HCT116 (cell line): ENCODE results near the gene MAP3K10. TPM values are rescaled to one million over a fixed set of nuclear protein-coding genes. Genes with fewer than 3 reads are reported as not detected.

Experiments
- ATAC-seq: fragments of 200-7000 bp; cut with Tn5 transposase; 2 replicates; pipeline ENCODE4 v1.9.1; 2020; ENCODE audit warnings: mild to moderate bottlenecking, moderate library complexity
- Bru-seq: library from RNA; stranded (reverse); fragments of 400-500 nt; gene quantifications from one replicate; lab custom pipeline; 2021; lab: Mats Ljungman, UMichigan
- BruChase-seq, 2 experiments: library from RNA; stranded (reverse); fragments of 400-500 nt; gene quantifications; one replicate each; lab custom pipeline; 2021; lab: Mats Ljungman, UMichigan
- BruUV-seq: library from RNA; stranded (reverse); fragments of 400-500 nt; replicated peaks from 2 replicates; lab custom pipeline; 2021; lab: Mats Ljungman, UMichigan
- CTCF ChIA-PET: fragments of 300-600 bp; sonication (Branson Sonifier 250); formaldehyde crosslinking; loops from one replicate; lab custom pipeline; 2021; ENCODE audit warnings: antibody characterized with exemption; lab: Charles Lee
- POLR2A ChIA-PET: fragments of 300-600, 350-600 bp; sonication (Branson Sonifier 250); formaldehyde crosslinking; loops from one replicate; lab custom pipeline; 2021; ENCODE audit warnings: antibody characterized with exemption; lab: Charles Lee
- RAD21 ChIA-PET, 2 experiments: fragments of 300-600 bp; sonication (Branson Sonifier 250); formaldehyde crosslinking; loops; one replicate each; lab custom pipeline; 2023; ENCODE audit warnings: low total read pairs in 2 of 2; ENCODE audit not compliant: uncharacterized antibody in 2 of 2, unreplicated experiment in 2 of 2, low non-redundant PET in 1 of 2; lab: Charles Lee
- DNase-seq: peaks from one replicate; pipeline ENCODE4 v3.0.0-alpha.2; 2010; ENCODE audit warnings: low read depth, low spot score
- H2AFZ ChIP-seq: fragments of 200-600 bp; shearing (Covaris generic), sonication (generic); 2 replicates; pipeline ENCODE4 v1.6.1; 2017; ENCODE audit warnings: low read depth, mixed run types, mixed read lengths, antibody characterized with exemption, low read length; ENCODE audit not compliant: poor library complexity, severe bottlenecking
- H3K27ac ChIP-seq: 2 replicates; pipeline ENCODE4 v1.5.1; 2012; ENCODE audit warnings: low read depth, low read length
- H3K27me3 ChIP-seq: fragments of 200-600 bp; sonication (generic); 2 replicates; pipeline ENCODE4 v1.6.1; 2016; ENCODE audit warnings: mixed run types, low read length, mixed read lengths; ENCODE audit not compliant: insufficient read depth
- H3K36me3 ChIP-seq, 2 experiments: fragments of 200-500 bp in 1 of 2; fragments of 200-600 bp in 1 of 2; sonication (Bioruptor generic) in 1 of 2; sonication (generic) in 1 of 2; 2 replicates each; pipeline versions ENCODE4 v1.5.1 to v1.6.1; 2014 to 2016; ENCODE audit warnings: low read length in 2 of 2, inconsistent platforms in 1 of 2, mixed read lengths in 1 of 2, mixed run types in 1 of 2; ENCODE audit not compliant: insufficient read depth in 2 of 2, control insufficient read depth in 1 of 2
- H3K4me1 ChIP-seq, 2 experiments: fragments of 200-600 bp in 1 of 2; sonication (generic) in 1 of 2; 2 replicates each; pipeline versions ENCODE4 v1.5.1 to v1.6.1; 2012 to 2017; ENCODE audit warnings: low read length in 2 of 2, inconsistent platforms in 1 of 2, mild to moderate bottlenecking in 1 of 2, mixed read lengths in 1 of 2, mixed run types in 1 of 2, moderate library complexity in 1 of 2; ENCODE audit not compliant: insufficient read depth in 2 of 2, control insufficient read depth in 1 of 2
- H3K4me2 ChIP-seq: fragments of 200-600 bp; sonication (generic); 2 replicates; pipeline ENCODE4 v1.6.1; 2017; ENCODE audit warnings: mixed run types, low read length, mixed read lengths
- H3K4me3 ChIP-seq, 2 experiments: fragments of 200-600 bp in 1 of 2; sonication (generic) in 1 of 2; replicated peaks in 1 of 2; 2 replicates each; pipeline ENCODE4 v1.5.1; 2011 to 2016; ENCODE audit warnings: low read length in 2 of 2, control low read depth in 1 of 2, low read depth in 1 of 2, mild to moderate bottlenecking in 1 of 2, mixed read lengths in 1 of 2, mixed run types in 1 of 2
- H3K79me2 ChIP-seq: fragments of 200-600 bp; sonication (generic); 2 replicates; pipeline ENCODE4 v1.6.1; 2017; ENCODE audit warnings: mild to moderate bottlenecking, mixed run types, low read length, moderate library complexity, mixed read lengths; ENCODE audit not compliant: insufficient read depth
- H3K9ac ChIP-seq: fragments of 200-600 bp; sonication (generic); 2 replicates; pipeline ENCODE4 v1.6.1; 2016; ENCODE audit warnings: low read length, mixed read lengths
- H3K9me2 ChIP-seq: fragments of 200-600 bp; sonication (generic), shearing (Covaris generic); 2 replicates; pipeline ENCODE4 v1.6.1; 2017; ENCODE audit warnings: mixed run types, mild to moderate bottlenecking, moderate library complexity; ENCODE audit not compliant: insufficient read depth
- H3K9me3 ChIP-seq, 2 experiments: fragments of 200-500 bp in 1 of 2; fragments of 200-600 bp in 1 of 2; sonication (Bioruptor generic) in 1 of 2; sonication (generic) in 1 of 2; 2 replicates each; pipeline ENCODE4 v1.6.1; 2014 to 2017; ENCODE audit warnings: low read length in 2 of 2, mixed read lengths in 2 of 2, inconsistent platforms in 1 of 2, low read depth in 1 of 2, mild to moderate bottlenecking in 1 of 2, mixed run types in 1 of 2, moderate library complexity in 1 of 2; ENCODE audit not compliant: control insufficient read depth in 1 of 2, insufficient read depth in 1 of 2
- H4K20me1 ChIP-seq: fragments of 200-600 bp; sonication (generic), shearing (Covaris generic); 2 replicates; pipeline ENCODE4 v1.6.1; 2017; ENCODE audit warnings: mixed run types, mild to moderate bottlenecking, moderate library complexity; ENCODE audit not compliant: insufficient read depth
- ELF1 ChIP-seq: IDR thresholded peaks from 2 replicates; pipeline ENCODE4 v1.6.1; 2012; ENCODE audit warnings: low read depth, borderline replicate concordance
- POLR2A ChIP-seq: IDR thresholded peaks from 2 replicates; pipeline ENCODE4 v1.7.0; 2011; ENCODE audit warnings: borderline replicate concordance; ENCODE audit not compliant: insufficient read depth, insufficient read length; ENCODE audit errors: extremely low read depth
- POLR2AphosphoS5 ChIP-seq: IDR thresholded peaks from 2 replicates; pipeline ENCODE4 v1.6.1; 2011; ENCODE audit warnings: mild to moderate bottlenecking, low read depth, low read length, moderate library complexity
- SRF ChIP-seq: IDR thresholded peaks from 2 replicates; pipeline ENCODE4 v1.6.1; 2012; ENCODE audit warnings: low read depth
- ZFX ChIP-seq: fragments of 450-650 bp; IDR thresholded peaks from 2 replicates; pipeline ENCODE4 v1.6.1; 2017
- intact Hi-C: fragments of 100-400 bp; cut with micrococcal nuclease; formaldehyde crosslinking; loops from 2 replicates; pipeline ENCODE4 v1.10.0; 2022
- long read RNA-seq: library from polyadenylated mRNA; unstranded; transcript quantifications from one replicate; pipeline ENCODE4 v2.0.0, GENCODE V29; 2021; ENCODE audit not compliant: unreplicated experiment
- polyA plus RNA-seq: library from polyadenylated mRNA; unstranded; fragments of >200 nt; gene quantifications from 2 replicates; pipeline ENCODE4 v1.2.1, GENCODE V29; 2012; ENCODE audit warnings: missing spikeins
- total RNA-seq: library from RNA; stranded (reverse); gene quantifications from one replicate; pipeline ENCODE4 v1.2.1, GENCODE V29; 2021; ENCODE audit not compliant: unreplicated experiment
- TF ChIP-seq, protein P1 (sequence below): IDR thresholded peaks from 2 replicates; pipeline ENCODE4 v1.6.1; 2012

Gene MAP3K10
- total RNA-seq (17.3 TPM), Bru-seq, nascent RNA (percentile 54 among the genes with signal in this experiment), BruChase-seq, experiment 1, labeled RNA remaining after a 6-hour chase (percentile 64 among the genes with signal in this experiment), BruChase-seq, experiment 2, labeled RNA remaining after a 2-hour chase (percentile 61 among the genes with signal in this experiment)
- 10.5 and 12.4 TPM in 2 replicates for polyA plus RNA-seq
- long read RNA-seq, partial matches to known transcripts, result 3 of 6 reads
- long read RNA-seq, other reads (novel, unspliced or antisense), result 2 of 6 reads

- no peaks in the 10 kb centered on the region for H3K79me2 ChIP-seq
- peak within 1 kb of the TSS; percentile 88 for H3K27ac ChIP-seq
- no peaks in the 10 kb centered on the region for H3K9me3 ChIP-seq
- no peaks in the 10 kb centered on the region for H3K27me3 ChIP-seq
- ATAC-seq, result peak; percentile 91
- no peaks in the 10 kb centered on the region for H4K20me1 ChIP-seq
- peak within 1 kb of the TSS; percentile 98 for H3K4me2 ChIP-seq
- peaks cover 14 to 24% of the 10 kb centered on the region in 2 experiments for H3K4me1 ChIP-seq
- DNase-seq, result no peak
- ChIA-PET RAD21 (interaction anchor here (0.6 to 1.1 kb wide), 3 partner anchors 9 to 41 kb away, joined by 3 to 5 read pairs (median 3); no protein-coding TSS in a partner anchor), CTCF (interaction anchor here (0.6 to 2.3 kb wide), 7 partner anchors 8 to 51 kb away, joined by 3 to 9 read pairs (median 4); no protein-coding TSS in a partner anchor)
- H2AFZ ChIP-seq, result peak within 1 kb of the TSS; percentile 89
- peak; percentile 46 for TF ChIP-seq POLR2AphosphoS5
- TF ChIP-seq, protein P1, sequence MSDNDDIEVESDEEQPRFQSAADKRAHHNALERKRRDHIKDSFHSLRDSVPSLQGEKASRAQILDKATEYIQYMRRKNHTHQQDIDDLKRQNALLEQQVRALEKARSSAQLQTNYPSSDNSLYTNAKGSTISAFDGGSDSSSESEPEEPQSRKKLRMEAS, result peak; percentile 40
- no peak for TF ChIP-seq ELF1
- no peak for TF ChIP-seq POLR2A
- peak; percentile 92 for TF ChIP-seq ZFX
- peak; percentile 51; the same call in 1 of the 2 replicates for TF ChIP-seq SRF
- TF ChIP-seq, all 23 proteins: peak for 4
- POLR2A ChIA-PET, result interaction anchor here (1.2 to 1.8 kb wide), 2 partner anchors 10 to 34 kb away, joined by 4 to 6 read pairs; no protein-coding TSS in a partner anchor
- Histone ChIP-seq H3K4me3 (peak within 1 kb of the TSS; percentile 80 to 92), H3K9ac (peak within 1 kb of the TSS; percentile 70), H3K36me3 (no peaks in the 10 kb centered on the region), H3K9me2 (no peaks in the 10 kb centered on the region)
- no TSS peak for BruUV-seq
- intact Hi-C loops, result no loop called here
Measured at GRCh38 chr19:40190891-40191835, at the start of gene MAP3K10. Gene MAP3K10, plus strand, starts transcription at chr19:40191426. Its CDS starts 606 bp downstream, at chr19:40192032.
